Heart right ventricle (tissue), 16 donors: Measurements from ENCODE around the gene AANAT. TPM values are rescaled to one million over a fixed set of nuclear protein-coding genes. Genes with fewer than 3 reads are reported as not detected.
A peak's percentile ranks its signal among the peaks of the same experiment; 100 is the strongest.

ENCODE experiments used
- ATAC-seq, 8 donors: fragments of 200-7000 bp; cut with Tn5 transposase; one replicate each; pipeline ENCODE4 v1.9.1; 2020; ENCODE audit warnings: mild to moderate bottlenecking in 8 of 8, moderate library complexity in 8 of 8, moderate number of reproducible peaks in 1 of 8
- DNase-seq, 2 donors: peaks; one replicate each; pipeline ENCODE4 v3.0.0-alpha.2; 2020
- H3K27ac ChIP-seq, 10 donors: fragments of 200-600 bp; sonication (generic) in 2 of 10; one replicate each; pipeline versions ENCODE4 v1.5.0 to v1.8.0; 2020 to 2022; ENCODE audit warnings: mild to moderate bottlenecking in 3 of 10
- H3K27me3 ChIP-seq, 7 donors: fragments of 200-600 bp; one replicate each; pipeline ENCODE4 v1.8.0; 2021 to 2022; ENCODE audit warnings: mild to moderate bottlenecking in 2 of 7
- H3K36me3 ChIP-seq, 9 donors: fragments of 200-600 bp; sonication (generic) in 1 of 9; one replicate each; pipeline versions ENCODE4 v1.5.0 to v1.8.0; 2020 to 2022; ENCODE audit warnings: mild to moderate bottlenecking in 2 of 9
- H3K4me1 ChIP-seq, 9 donors: fragments of 200-600 bp; sonication (generic) in 1 of 9; one replicate each; pipeline versions ENCODE4 v1.5.0 to v1.8.0; 2020 to 2022; ENCODE audit warnings: mild to moderate bottlenecking in 4 of 9
- H3K4me3 ChIP-seq, 10 donors: fragments of 200-600 bp; sonication (generic) in 2 of 10; one replicate each; pipeline versions ENCODE4 v1.5.0 to v1.8.0; 2020 to 2022; ENCODE audit warnings: mild to moderate bottlenecking in 7 of 10, moderate library complexity in 2 of 10
- H3K9me3 ChIP-seq, 11 donors: fragments of 200-600 bp in 10 of 11; sonication (generic) in 2 of 11; one replicate each; pipeline versions ENCODE4 v1.5.0 to v1.8.0; 2013 to 2022; ENCODE audit warnings: mild to moderate bottlenecking in 2 of 11, control low read depth in 1 of 11, moderate library complexity in 1 of 11
- WGBS, 2 donors: extraction: QIAGEN DNeasy Blood & Tissue Kit; methylation state at CpG; one replicate each; pipeline ENCODE4 v1.1.7; 2013; ENCODE audit warnings: inconsistent platforms in 1 of 2; 5-methylcytosine and 5-hydroxymethylcytosine counted together
- intact Hi-C, 10 donors: fragments of 100-400 bp; cut with DNase I; formaldehyde crosslinking; loops; one replicate each; pipeline versions ENCODE4 v1.11.1 to v1.14.2; 2022
- polyA plus RNA-seq, 2 donors: library from polyadenylated mRNA; stranded (reverse); fragments of 200-250 nt; gene quantifications; one replicate each; pipeline ENCODE4 v1.2.3, GENCODE V29; 2013
- total RNA-seq, 10 donors: library from RNA; stranded (reverse); fragmentation: NEBNext Ultra II Directional in 3 of 10; extraction: Animal tissue kit (Norgen Biotek cat#: 25700) in 3 of 10; gene quantifications; one replicate each; pipeline versions ENCODE4 v1.2.1 to v1.2.4, GENCODE V29; 2021 to 2023
- TF ChIP-seq, protein P1 (sequence below), 9 donors: fragments of 200-600 bp; sonication (generic) in 2 of 9; IDR thresholded peaks; one replicate each; pipeline versions ENCODE4 v1.5.0 to v1.8.0; 2021 to 2022; ENCODE audit warnings: antibody characterized with exemption in 9 of 9, mild to moderate bottlenecking in 5 of 9, moderate library complexity in 1 of 9
- donor health status: Arrhythmogenic right ventricular cardiomyopathy.
- donor health status: ischemic (EF 13 %, LVEDD 7.1; RV severe dilation, severe dysfunction).
- donor health status: healthy with polysubstance abuse.
- donor health status: DM: no; HTN: yes; CAD: no.
- donor health status: DM: no; HTN: no; CAD: no.
- donor health status: ischemic (EF 25% LVEDD 6.9; RV normal size, moderate dysfunction).
- donor health status: ischemic (EF 25% LVEDD 5.7; RV mildly dilated, moderate dysfunction).
- donor health status: healthy.
- donor health status: DM: yes; HTN: yes; CAD: no.
- donor health status: Ischemic cardiomyopathy.
- donor health status: ischemic (EF 35%, LVEDD 5.7; RV mildly dilated, moderate dysfunction).
- donor health status: nonischemic (EF 11% LVEDD 7.7; RV severe dilation, severe dysfunction).
- donor health status: DM: yes; HTN: yes; CAD: no.
- donor health status: PGD.
- donor health status: ischemic (EF 29% LVEDD 5.4; RV normal size, mild dysfunction).
- donor health status: nonischemic (EF 23%, LVEDD 6.1; RV moderate dilation, normal function).

Gene AANAT
- total and polyA plus RNA-seq, 12 donors: 0.73 to 0.98 TPM; not detected in 10

DNA sequence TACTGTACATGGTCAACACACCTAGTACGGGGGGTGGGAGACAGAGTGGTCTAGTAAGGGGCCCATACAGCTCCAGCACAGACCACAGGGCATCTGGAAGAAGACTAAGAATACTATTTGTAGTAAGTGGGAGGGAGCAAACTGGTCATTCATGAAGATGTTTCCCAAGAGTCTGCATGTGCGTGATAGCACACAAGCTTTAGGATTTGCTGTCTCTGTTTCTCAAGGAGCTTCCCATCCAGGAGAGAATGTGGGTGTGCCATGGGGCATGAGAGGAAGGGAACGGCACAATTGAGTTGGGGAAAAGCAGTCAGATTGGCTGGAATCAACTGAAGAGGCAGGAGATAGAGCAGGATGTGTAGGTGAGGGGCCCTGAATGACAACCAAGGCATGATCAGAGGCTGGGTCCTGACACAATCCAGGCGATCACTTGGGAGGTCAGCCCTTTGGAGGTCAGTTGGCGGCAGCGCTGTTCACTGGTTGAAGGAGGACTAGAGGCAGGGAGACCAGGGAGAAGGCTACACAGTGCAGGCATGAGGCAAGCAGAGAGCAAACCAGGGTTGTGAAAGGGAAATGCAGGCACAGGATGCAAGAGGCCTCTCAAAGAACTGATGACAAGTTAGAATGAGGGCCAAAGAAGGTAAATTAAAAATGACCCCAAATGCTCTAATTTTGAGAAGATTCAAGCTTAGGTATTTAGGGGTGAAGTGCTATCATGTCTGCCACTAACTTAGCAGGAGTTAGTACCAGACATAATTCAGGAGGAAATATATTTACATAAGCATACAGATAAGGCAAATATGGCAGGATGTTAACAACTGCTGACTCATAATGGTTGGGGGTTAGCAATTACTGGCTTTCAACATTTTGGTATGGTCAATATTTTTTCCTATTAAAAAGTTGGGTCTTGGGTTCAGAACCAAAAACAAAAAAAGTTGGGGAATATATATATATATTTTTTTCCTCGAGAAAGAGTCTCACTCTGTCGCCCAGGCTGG is 24.8 kb upstream of the AANAT start:
- DNase-seq (no peak), ATAC-seq (no peak)
- WGBS, 2 donors: 90 to 91% methylated on average over 8 of the region's 8 CpGs
- Histone ChIP-seq H3K9me3 (no peaks in the 10 kb centered on the region), H3K4me1 (peaks cover 3 to 97% (median 76%) of the 10 kb centered on the region in 9 donors), H3K27me3 (no peaks in the 10 kb centered on the region), H3K4me3 (no peak overlapping the region), H3K36me3 (no peaks in the 10 kb centered on the region), H3K27ac (no peak overlapping the region)
- intact Hi-C loops: no loop called here
- TF ChIP-seq, protein P1, sequence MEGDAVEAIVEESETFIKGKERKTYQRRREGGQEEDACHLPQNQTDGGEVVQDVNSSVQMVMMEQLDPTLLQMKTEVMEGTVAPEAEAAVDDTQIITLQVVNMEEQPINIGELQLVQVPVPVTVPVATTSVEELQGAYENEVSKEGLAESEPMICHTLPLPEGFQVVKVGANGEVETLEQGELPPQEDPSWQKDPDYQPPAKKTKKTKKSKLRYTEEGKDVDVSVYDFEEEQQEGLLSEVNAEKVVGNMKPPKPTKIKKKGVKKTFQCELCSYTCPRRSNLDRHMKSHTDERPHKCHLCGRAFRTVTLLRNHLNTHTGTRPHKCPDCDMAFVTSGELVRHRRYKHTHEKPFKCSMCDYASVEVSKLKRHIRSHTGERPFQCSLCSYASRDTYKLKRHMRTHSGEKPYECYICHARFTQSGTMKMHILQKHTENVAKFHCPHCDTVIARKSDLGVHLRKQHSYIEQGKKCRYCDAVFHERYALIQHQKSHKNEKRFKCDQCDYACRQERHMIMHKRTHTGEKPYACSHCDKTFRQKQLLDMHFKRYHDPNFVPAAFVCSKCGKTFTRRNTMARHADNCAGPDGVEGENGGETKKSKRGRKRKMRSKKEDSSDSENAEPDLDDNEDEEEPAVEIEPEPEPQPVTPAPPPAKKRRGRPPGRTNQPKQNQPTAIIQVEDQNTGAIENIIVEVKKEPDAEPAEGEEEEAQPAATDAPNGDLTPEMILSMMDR (IDR thresholded peaks at IDR 0.05): no peak

DNA sequence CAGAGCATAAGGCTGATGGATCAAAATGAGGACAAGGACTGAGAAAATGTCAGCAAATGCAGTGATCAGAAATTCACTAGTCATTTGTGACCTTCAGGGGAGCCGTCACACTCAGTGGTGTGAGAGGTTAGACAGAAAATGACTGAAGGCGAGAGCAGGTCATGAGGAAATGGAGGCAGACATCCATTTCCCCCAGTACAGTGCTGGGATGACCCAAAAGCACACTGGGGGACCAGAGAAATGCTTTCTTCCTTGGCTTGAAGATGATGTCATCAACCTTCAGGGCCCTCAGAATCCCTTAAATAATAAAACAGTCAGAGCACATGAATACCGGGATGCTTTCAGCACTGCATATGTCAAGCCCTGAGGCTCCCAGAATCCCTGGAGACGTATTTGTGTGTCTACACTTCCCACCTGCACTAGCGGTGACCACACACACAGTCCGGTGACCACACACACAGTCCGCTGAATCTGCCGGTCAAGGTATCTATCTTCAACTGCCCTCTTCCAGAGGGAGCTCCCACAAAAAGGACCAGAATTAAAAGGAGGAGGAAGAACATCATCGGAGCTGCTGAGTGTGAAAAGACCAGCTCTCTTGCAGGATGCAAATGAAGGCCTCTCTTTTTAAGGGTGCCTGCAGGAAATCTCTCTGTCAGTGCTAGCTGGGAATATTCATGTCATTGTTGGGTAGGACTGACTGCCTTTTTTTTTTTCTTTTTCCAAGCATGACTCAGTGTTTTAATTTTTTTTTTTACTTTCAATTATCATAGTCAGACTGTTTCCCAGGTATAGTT is 22.7 kb upstream of the AANAT start:
- Histone ChIP-seq H3K27ac (peak overlapping the region in 9 of 10 donors; percentile 14 to 94 (median 75)), H3K27me3 (no peaks in the 10 kb centered on the region), H3K4me3 (no peak overlapping the region), H3K4me1 (peaks cover 3 to 97% (median 75%) of the 10 kb centered on the region in 9 donors), H3K36me3 (no peaks in the 10 kb centered on the region), H3K9me3 (no peaks in the 10 kb centered on the region)
- 65 to 72% methylated on average over 9 of the region's 9 CpGs for WGBS, 2 donors
- TF ChIP-seq, protein P1 (IDR thresholded peaks at IDR 0.05): no peak
- ATAC-seq: no peak
- no peak for DNase-seq
- intact Hi-C loops: loop anchor here in 2 of 10 donors (5.0 kb wide), 1 partner anchor 32 kb away; no protein-coding TSS in a partner anchor

DNA sequence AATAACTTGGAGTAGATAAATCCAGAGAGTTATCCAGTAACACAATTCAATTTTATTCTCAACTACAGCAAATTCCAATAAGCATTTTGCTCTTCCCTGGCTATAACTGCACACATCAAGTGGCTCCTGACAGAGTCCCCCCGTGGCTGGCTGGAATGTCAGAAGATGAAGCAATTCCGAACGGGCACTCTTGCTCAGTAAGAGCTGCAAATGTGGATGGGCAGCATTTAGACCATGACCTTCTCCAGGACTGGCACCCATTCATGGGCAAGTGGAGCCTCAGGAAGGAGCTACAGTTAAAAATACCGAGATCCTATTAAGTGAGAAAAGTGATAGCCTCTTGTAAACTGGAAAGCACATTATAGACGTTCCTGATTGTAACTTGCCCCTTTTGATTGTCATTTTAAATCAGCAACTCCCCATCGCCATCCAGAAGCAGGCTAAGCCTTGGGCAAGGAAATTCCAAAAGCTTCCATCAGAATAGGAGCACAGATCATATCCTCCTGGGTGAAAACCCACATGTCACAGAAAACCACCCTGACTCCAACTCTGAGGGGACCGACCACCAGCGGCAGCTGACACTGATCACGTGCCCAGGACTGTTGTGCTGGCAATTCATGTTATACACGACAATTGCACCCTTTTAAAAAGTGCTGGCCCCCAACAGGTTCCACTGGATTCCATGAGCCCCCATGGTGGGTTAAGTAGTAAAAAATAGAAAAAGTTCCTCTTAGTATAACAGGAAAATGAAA is 21.5 kb upstream of the AANAT start:
- DNase-seq: no peak
- Histone ChIP-seq H3K27ac (peak overlapping the region in 9 of 10 donors; percentile 29 to 94 (median 76)), H3K4me1 (peaks cover under 1 to 95% (median 71%) of the 10 kb centered on the region in 9 donors), H3K27me3 (no peaks in the 10 kb centered on the region), H3K9me3 (no peaks in the 10 kb centered on the region), H3K4me3 (peak overlapping the region in 1 of 10 donors; percentile 6), H3K36me3 (no peaks in the 10 kb centered on the region)
- 42 to 55% methylated on average over 10 of the region's 10 CpGs for WGBS, 2 donors
- TF ChIP-seq, protein P1 (IDR thresholded peaks at IDR 0.05): no peak
- intact Hi-C loops: loop anchor here in 2 of 10 donors (5.0 kb wide), 1 partner anchor 34 kb away; no protein-coding TSS in a partner anchor
- peak in 3 of 8 donors; percentile 22 to 62 (median 53) for ATAC-seq
